HEK293 (cell line): ENCODE measurements around the gene MAU2.

Experiments used
- HOXA7 ChIP-seq: sonication (generic); formaldehyde crosslinking; IDR thresholded peaks from 2 replicates; pipeline ENCODE4 v1.8.1; 2022; ENCODE audit warnings: missing genetic modification reagents, borderline replicate concordance
- PRDM4 ChIP-seq: fragments of 450-650 bp; formaldehyde crosslinking; IDR thresholded peaks from 2 replicates; pipeline ENCODE4 v1.5.1; 2017; ENCODE audit warnings: missing biosample characterization, missing genetic modification characterization
- REPIN1 ChIP-seq: fragments of 450-650 bp; formaldehyde crosslinking; IDR thresholded peaks from 2 replicates; pipeline ENCODE4 v1.5.1; 2017; ENCODE audit warnings: missing biosample characterization, missing genetic modification characterization, low read depth
- SP2 ChIP-seq: fragments of 450-650 bp; formaldehyde crosslinking; IDR thresholded peaks from 2 replicates; pipeline ENCODE4 v1.5.1; 2016; ENCODE audit warnings: missing biosample characterization, missing genetic modification characterization
- ZNF529 ChIP-seq: fragments of 450-650 bp; formaldehyde crosslinking; IDR thresholded peaks from 2 replicates; pipeline ENCODE4 v1.5.1; 2017; ENCODE audit warnings: missing genetic modification characterization, missing biosample characterization; ENCODE audit not compliant: insufficient replicate concordance
- ZSCAN18 ChIP-seq: fragments of 450-650 bp; formaldehyde crosslinking; IDR thresholded peaks from 2 replicates; pipeline ENCODE4 v1.5.1; 2016; ENCODE audit warnings: missing biosample characterization, missing genetic modification characterization
- TF ChIP-seq, protein P1 (sequence below): fragments of 450-650 bp; formaldehyde crosslinking; IDR thresholded peaks from 2 replicates; pipeline ENCODE4 v1.5.1; 2016; ENCODE audit warnings: missing biosample characterization, missing genetic modification characterization

DNA sequence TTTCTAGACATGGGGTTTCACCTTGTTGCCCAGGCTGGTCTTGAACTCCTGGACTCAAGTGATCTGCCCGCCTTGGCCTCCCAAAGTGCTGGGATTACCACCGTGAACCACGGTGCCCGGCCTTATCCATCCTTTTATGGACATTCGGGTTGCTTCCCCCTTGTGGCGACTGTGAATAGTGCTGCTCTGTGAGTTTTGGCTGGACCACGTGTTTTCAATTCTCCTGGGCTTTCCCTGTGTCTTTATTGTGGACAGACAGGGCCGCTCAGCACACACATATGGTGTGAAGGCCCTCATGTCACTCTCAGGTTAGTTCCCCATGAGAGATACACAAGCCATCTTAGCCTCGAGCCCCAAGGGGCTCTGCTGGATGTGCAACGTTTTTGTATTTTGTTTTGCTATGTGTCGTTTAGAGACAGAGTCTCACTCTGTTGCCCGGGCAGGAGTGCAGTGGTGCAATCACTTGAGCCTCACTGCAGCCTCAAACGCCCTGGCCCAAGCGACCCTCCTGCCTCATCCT, 40.5 kb downstream of the MAU2 start:
- TF ChIP-seq, protein P1, sequence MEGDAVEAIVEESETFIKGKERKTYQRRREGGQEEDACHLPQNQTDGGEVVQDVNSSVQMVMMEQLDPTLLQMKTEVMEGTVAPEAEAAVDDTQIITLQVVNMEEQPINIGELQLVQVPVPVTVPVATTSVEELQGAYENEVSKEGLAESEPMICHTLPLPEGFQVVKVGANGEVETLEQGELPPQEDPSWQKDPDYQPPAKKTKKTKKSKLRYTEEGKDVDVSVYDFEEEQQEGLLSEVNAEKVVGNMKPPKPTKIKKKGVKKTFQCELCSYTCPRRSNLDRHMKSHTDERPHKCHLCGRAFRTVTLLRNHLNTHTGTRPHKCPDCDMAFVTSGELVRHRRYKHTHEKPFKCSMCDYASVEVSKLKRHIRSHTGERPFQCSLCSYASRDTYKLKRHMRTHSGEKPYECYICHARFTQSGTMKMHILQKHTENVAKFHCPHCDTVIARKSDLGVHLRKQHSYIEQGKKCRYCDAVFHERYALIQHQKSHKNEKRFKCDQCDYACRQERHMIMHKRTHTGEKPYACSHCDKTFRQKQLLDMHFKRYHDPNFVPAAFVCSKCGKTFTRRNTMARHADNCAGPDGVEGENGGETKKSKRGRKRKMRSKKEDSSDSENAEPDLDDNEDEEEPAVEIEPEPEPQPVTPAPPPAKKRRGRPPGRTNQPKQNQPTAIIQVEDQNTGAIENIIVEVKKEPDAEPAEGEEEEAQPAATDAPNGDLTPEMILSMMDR, result peak; percentile 74; the same call in 1 of the 2 replicates
- TF ChIP-seq ZSCAN18, result no peak
- no peak for TF ChIP-seq REPIN1
- TF ChIP-seq HOXA7, result no peak
- no peak for TF ChIP-seq ZNF529 (tag by site-specific recombination)
- no peak for TF ChIP-seq SP2
- TF ChIP-seq PRDM4, result no peak
